ENCODE measurements around the gene NEK6.
"Not testable (repeated sequence)": the region's sequence is repeated elsewhere in the genome, so short reads cannot be mapped to it uniquely, and the experiment has no call there.

Gene NEK6

GRCh38 chr9:124228516-124228915, 29.2 kb upstream of the NEK6 start:
- no peak for DNase-seq (ENCODE audit: low read depth)

- DNase-seq (ENCODE audit: low read depth), result no peak
Measured at GRCh38 chr9:124231095-124231737, 26.5 kb upstream of the NEK6 start.

GRCh38 chr9:124238546-124239140, 19.1 kb upstream of the NEK6 start:
- DNase-seq (ENCODE audit: low read depth), result no peak

- no peak for DNase-seq (ENCODE audit: low read depth)
Measured at GRCh38 chr9:124239249-124240073, 18.3 kb upstream of the NEK6 start.

GRCh38 chr9:124242331-124243194, 15.2 kb upstream of the NEK6 start:
- DNase-seq (ENCODE audit: low read depth), result no peak

- not testable (repeated sequence) for DNase-seq (ENCODE audit: low read depth)
Measured at GRCh38 chr9:124247393-124247792, 10.4 kb upstream of the NEK6 start.

- DNase-seq (ENCODE audit: low read depth), result no peak
Measured at GRCh38 chr9:124248066-124248465, 9.7 kb upstream of the NEK6 start.

- DNase-seq (ENCODE audit: low read depth), result no peak
Measured at GRCh38 chr9:124248960-124249359, 8.8 kb upstream of the NEK6 start.

GRCh38 chr9:124251204-124251603, 6.5 kb upstream of the NEK6 start:
- DNase-seq (ENCODE audit: low read depth), result no peak

- no peak for DNase-seq (ENCODE audit: low read depth)
Measured at GRCh38 chr9:124251605-124252378, 6.0 kb upstream of the NEK6 start.

GRCh38 chr9:124252878-124253277, 4.9 kb upstream of the NEK6 start:
- DNase-seq (ENCODE audit: low read depth), result not testable (repeated sequence)

- DNase-seq (ENCODE audit: low read depth), result no peak
Measured at GRCh38 chr9:124254261-124254682, 3.5 kb upstream of the NEK6 start.

- DNase-seq (ENCODE audit: low read depth), result no peak
Measured at GRCh38 chr9:124255222-124255621, 2.5 kb upstream of the NEK6 start.

- no peak for DNase-seq (ENCODE audit: low read depth)
Measured at GRCh38 chr9:124256517-124257069, 1.2 kb upstream of the NEK6 start.

GRCh38 chr9:124257070-124257843, 492 bp upstream of the NEK6 start:
- no peak for DNase-seq (ENCODE audit: low read depth)

GRCh38 chr9:124258607-124259157, 933 bp downstream of the NEK6 start:
- DNase-seq (ENCODE audit: low read depth), result no peak

- DNase-seq (ENCODE audit: low read depth), result no peak
Measured at GRCh38 chr9:124259158-124259808, 1.5 kb downstream of the NEK6 start.

GRCh38 chr9:124260769-124261603, 3.2 kb downstream of the NEK6 start:
- no peak for DNase-seq (ENCODE audit: low read depth)
